GM12892 (cell line): ENCODE results near the gene PHLPP1.

Source experiments
- POLR2A ChIP-seq: IDR thresholded peaks from 2 replicates; pipeline ENCODE4 v1.6.1; 2011; ENCODE audit warnings: low read depth, low read length, control low read depth
- TAF1 ChIP-seq: IDR thresholded peaks from 2 replicates; pipeline ENCODE4 v1.6.1; 2011; ENCODE audit warnings: low read depth, mild to moderate bottlenecking, control low read depth, low read length, borderline replicate concordance

DNA sequence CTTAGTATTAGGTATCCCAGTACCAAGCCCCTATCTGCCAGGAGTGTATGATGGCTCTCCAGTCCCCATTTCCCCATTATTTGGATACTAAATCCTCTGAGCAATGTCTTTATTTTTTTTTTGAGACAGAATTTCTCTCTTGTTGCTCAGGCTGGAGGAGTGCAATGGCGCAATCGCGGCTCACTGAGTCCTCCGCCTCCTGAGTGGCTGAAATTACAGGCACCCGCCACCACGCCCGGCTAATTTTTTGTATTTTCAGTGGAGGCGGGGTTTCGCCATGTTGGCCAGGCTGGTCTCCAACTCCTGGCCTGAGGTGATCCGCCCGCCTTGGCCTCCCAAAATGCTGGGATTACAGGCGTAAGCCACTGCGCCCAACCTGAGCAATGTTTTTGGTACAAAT lies 3.6 kb upstream of the PHLPP1 start:
- TF ChIP-seq POLR2A (no peak), TAF1 (no peak)
